ENCODE data around the gene ECI1. TPM values are rescaled to one million over a fixed set of nuclear protein-coding genes. Genes with fewer than 3 reads are reported as not detected.

The ECI1 gene
- total and polyA plus RNA-seq, 2 of the 13 experiments (the other 11 are each of a cell fraction or from before 2014, with no cell fraction given): 82.0 to 102 TPM

- TF ChIP-seq, protein P1, sequence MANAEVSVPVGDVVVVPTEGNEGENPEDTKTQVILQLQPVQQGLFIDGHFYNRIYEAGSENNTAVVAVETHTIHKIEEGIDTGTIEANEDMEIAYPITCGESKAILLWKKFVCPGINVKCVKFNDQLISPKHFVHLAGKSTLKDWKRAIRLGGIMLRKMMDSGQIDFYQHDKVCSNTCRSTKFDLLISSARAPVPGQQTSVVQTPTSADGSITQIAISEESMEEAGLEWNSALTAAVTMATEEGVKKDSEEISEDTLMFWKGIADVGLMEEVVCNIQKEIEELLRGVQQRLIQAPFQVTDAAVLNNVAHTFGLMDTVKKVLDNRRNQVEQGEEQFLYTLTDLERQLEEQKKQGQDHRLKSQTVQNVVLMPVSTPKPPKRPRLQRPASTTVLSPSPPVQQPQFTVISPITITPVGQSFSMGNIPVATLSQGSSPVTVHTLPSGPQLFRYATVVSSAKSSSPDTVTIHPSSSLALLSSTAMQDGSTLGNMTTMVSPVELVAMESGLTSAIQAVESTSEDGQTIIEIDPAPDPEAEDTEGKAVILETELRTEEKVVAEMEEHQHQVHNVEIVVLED (CRISPR knock-in tag; IDR thresholded peaks at IDR 0.05; ENCODE audit: borderline replicate concordance): no peak
- TF ChIP-seq, protein P2, sequence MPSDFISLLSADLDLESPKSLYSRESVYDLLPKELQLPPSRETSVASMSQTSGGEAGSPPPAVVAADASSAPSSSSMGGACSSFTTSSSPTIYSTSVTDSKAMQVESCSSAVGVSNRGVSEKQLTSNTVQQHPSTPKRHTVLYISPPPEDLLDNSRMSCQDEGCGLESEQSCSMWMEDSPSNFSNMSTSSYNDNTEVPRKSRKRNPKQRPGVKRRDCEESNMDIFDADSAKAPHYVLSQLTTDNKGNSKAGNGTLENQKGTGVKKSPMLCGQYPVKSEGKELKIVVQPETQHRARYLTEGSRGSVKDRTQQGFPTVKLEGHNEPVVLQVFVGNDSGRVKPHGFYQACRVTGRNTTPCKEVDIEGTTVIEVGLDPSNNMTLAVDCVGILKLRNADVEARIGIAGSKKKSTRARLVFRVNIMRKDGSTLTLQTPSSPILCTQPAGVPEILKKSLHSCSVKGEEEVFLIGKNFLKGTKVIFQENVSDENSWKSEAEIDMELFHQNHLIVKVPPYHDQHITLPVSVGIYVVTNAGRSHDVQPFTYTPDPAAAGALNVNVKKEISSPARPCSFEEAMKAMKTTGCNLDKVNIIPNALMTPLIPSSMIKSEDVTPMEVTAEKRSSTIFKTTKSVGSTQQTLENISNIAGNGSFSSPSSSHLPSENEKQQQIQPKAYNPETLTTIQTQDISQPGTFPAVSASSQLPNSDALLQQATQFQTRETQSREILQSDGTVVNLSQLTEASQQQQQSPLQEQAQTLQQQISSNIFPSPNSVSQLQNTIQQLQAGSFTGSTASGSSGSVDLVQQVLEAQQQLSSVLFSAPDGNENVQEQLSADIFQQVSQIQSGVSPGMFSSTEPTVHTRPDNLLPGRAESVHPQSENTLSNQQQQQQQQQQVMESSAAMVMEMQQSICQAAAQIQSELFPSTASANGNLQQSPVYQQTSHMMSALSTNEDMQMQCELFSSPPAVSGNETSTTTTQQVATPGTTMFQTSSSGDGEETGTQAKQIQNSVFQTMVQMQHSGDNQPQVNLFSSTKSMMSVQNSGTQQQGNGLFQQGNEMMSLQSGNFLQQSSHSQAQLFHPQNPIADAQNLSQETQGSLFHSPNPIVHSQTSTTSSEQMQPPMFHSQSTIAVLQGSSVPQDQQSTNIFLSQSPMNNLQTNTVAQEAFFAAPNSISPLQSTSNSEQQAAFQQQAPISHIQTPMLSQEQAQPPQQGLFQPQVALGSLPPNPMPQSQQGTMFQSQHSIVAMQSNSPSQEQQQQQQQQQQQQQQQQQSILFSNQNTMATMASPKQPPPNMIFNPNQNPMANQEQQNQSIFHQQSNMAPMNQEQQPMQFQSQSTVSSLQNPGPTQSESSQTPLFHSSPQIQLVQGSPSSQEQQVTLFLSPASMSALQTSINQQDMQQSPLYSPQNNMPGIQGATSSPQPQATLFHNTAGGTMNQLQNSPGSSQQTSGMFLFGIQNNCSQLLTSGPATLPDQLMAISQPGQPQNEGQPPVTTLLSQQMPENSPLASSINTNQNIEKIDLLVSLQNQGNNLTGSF (CRISPR knock-in tag; IDR thresholded peaks at IDR 0.05): no peak
- TF ChIP-seq SMARCC2 (IDR thresholded peaks at IDR 0.05) (no peak), HOXA3 (CRISPR knock-in tag; IDR thresholded peaks at IDR 0.05) (no peak), NFIB (CRISPR knock-in tag; IDR thresholded peaks at IDR 0.05; ENCODE audit: borderline replicate concordance) (no peak), ZSCAN20 (CRISPR knock-in tag; IDR thresholded peaks at IDR 0.05; ENCODE audit: borderline replicate concordance) (no peak), RARG (CRISPR knock-in tag; IDR thresholded peaks at IDR 0.05; ENCODE audit: low read depth) (no peak), ZNF138 (CRISPR knock-in tag; IDR thresholded peaks at IDR 0.05; ENCODE audit: low read depth) (no peak), PHF8 (CRISPR knock-in tag; IDR thresholded peaks at IDR 0.05) (0 out of 2 replicates have a peak, but pooled peaks have one; percentile 26), U2AF2 (IDR thresholded peaks at IDR 0.05; ENCODE audit: low read depth, low read length) (no peak), HOXA5 (CRISPR knock-in tag; IDR thresholded peaks at IDR 0.05) (no peak), HMGXB4 (CRISPR knock-in tag; IDR thresholded peaks at IDR 0.05; ENCODE audit: borderline replicate concordance in 1 of 2, low read depth in 1 of 2) (no peak), ZSCAN25 (CRISPR knock-in tag; IDR thresholded peaks at IDR 0.05) (0 out of 2 replicates have a peak, but pooled peaks have one; percentile 29), YY1 (IDR thresholded peaks at IDR 0.05; ENCODE audit: insufficient read depth, insufficient replicate concordance, low read depth, low read length) (no peak), MAFG (CRISPR knock-in tag; IDR thresholded peaks at IDR 0.05) (no peak), BORCS8-MEF2B (CRISPR knock-in tag; IDR thresholded peaks at IDR 0.05) (0 out of 2 replicates have a peak, but pooled peaks have one; percentile 47)
Measured at GRCh38 chr16:2210386-2211365, 40.7 kb downstream of the ECI1 start, which contains the start of gene BRICD5 (continued).

Data from HepG2 (cell line).